ENCODE measurements around the gene KCTD16. TPM values are rescaled to one million over a fixed set of nuclear protein-coding genes. Genes with fewer than 3 reads are reported as not detected.

Gene KCTD16
- total RNA-seq, 2 donors from 2014 or later: 0.27 to 0.35 TPM

GRCh38 chr5:144377207-144377606 is 206.5 kb downstream of the KCTD16 start:
- peaks cover 3% of the 10 kb centered on the region for H3K9me3 ChIP-seq
- no peak overlapping the region for H3K27ac ChIP-seq
- no peak for TF ChIP-seq CTCF (IDR thresholded peaks at IDR 0.05)
- no peak for DNase-seq (ENCODE audit: low spot score)
- H3K4me3 ChIP-seq: no peak overlapping the region
- no peaks in the 10 kb centered on the region for H3K27me3 ChIP-seq (replicated peaks; ENCODE audit: insufficient read depth)
- ATAC-seq (ENCODE audit: insufficient number of reproducible peaks, low FRiP score, low read depth): no peak
- H3K4me1 ChIP-seq (ENCODE audit: control insufficient read depth in 1 of 2, low read depth in 2 of 2): no peaks in the 10 kb centered on the region
- no peaks in the 10 kb centered on the region for H3K36me3 ChIP-seq

GRCh38 chr5:144378681-144379080 is 208.0 kb downstream of the KCTD16 start:
- DNase-seq (ENCODE audit: low spot score) (no peak), ATAC-seq (ENCODE audit: insufficient number of reproducible peaks, low FRiP score, low read depth) (no peak)
- Histone ChIP-seq H3K27ac (no peak overlapping the region), H3K4me3 (no peak overlapping the region), H3K9me3 (peaks cover 3% of the 10 kb centered on the region), H3K27me3 (replicated peaks; ENCODE audit: insufficient read depth) (no peaks in the 10 kb centered on the region), H3K36me3 (no peaks in the 10 kb centered on the region), H3K4me1 (ENCODE audit: control insufficient read depth in 1 of 2, low read depth in 2 of 2) (no peaks in the 10 kb centered on the region)
- no peak for TF ChIP-seq CTCF (IDR thresholded peaks at IDR 0.05)

- no peak overlapping the region for H3K4me3 ChIP-seq
- ATAC-seq (ENCODE audit: insufficient number of reproducible peaks, low FRiP score, low read depth): no peak
- no peaks in the 10 kb centered on the region for H3K27me3 ChIP-seq (replicated peaks; ENCODE audit: insufficient read depth)
- no peaks in the 10 kb centered on the region for H3K9me3 ChIP-seq
- TF ChIP-seq CTCF (IDR thresholded peaks at IDR 0.05): no peak
- DNase-seq (ENCODE audit: low spot score): no peak
- no peaks in the 10 kb centered on the region for H3K36me3 ChIP-seq
- no peaks in the 10 kb centered on the region for H3K4me1 ChIP-seq (ENCODE audit: control insufficient read depth in 1 of 2, low read depth in 2 of 2)
- no peak overlapping the region for H3K27ac ChIP-seq
Measured at GRCh38 chr5:144385597-144385996, 214.9 kb downstream of the KCTD16 start.

GRCh38 chr5:144386315-144386714 is 215.6 kb downstream of the KCTD16 start:
- DNase-seq (ENCODE audit: low spot score): no peak
- Histone ChIP-seq H3K27ac (no peak overlapping the region), H3K36me3 (no peaks in the 10 kb centered on the region), H3K4me1 (ENCODE audit: control insufficient read depth in 1 of 2, low read depth in 2 of 2) (no peaks in the 10 kb centered on the region), H3K27me3 (replicated peaks; ENCODE audit: insufficient read depth) (no peaks in the 10 kb centered on the region), H3K4me3 (no peak overlapping the region), H3K9me3 (no peaks in the 10 kb centered on the region)
- no peak for TF ChIP-seq CTCF (IDR thresholded peaks at IDR 0.05)
- no peak for ATAC-seq (ENCODE audit: insufficient number of reproducible peaks, low FRiP score, low read depth)

- DNase-seq (ENCODE audit: low spot score): no peak
- no peak for ATAC-seq (ENCODE audit: insufficient number of reproducible peaks, low FRiP score, low read depth)
- Histone ChIP-seq H3K4me1 (ENCODE audit: control insufficient read depth in 1 of 2, low read depth in 2 of 2) (no peaks in the 10 kb centered on the region), H3K9me3 (no peaks in the 10 kb centered on the region), H3K36me3 (no peaks in the 10 kb centered on the region), H3K27ac (no peak overlapping the region), H3K4me3 (no peak overlapping the region), H3K27me3 (replicated peaks; ENCODE audit: insufficient read depth) (no peaks in the 10 kb centered on the region)
- no peak for TF ChIP-seq CTCF (IDR thresholded peaks at IDR 0.05)
Measured at GRCh38 chr5:144390133-144390532, 219.5 kb downstream of the KCTD16 start.

All from thoracic aorta (tissue), 2 donors.